GM12874 (cell line): ENCODE data around the gene HOXA9.

ENCODE experiments used
- CTCF ChIP-seq: IDR thresholded peaks from 2 replicates; pipeline ENCODE4 v1.5.1; 2011; ENCODE audit warnings: low read depth, mild to moderate bottlenecking, control low read depth, low read length, moderate library complexity; ENCODE audit not compliant: insufficient read depth

HOXA9 gene

GRCh38 chr7:27116962-27117886, 48.1 kb downstream of the HOXA9 start:
- TF ChIP-seq CTCF = no peak

- no peak for TF ChIP-seq CTCF
Observed at GRCh38 chr7:27116031-27116961, 49.0 kb downstream of the HOXA9 start.

- TF ChIP-seq CTCF = no peak
Observed at GRCh38 chr7:27115221-27116026, 49.9 kb downstream of the HOXA9 start.

DNA sequence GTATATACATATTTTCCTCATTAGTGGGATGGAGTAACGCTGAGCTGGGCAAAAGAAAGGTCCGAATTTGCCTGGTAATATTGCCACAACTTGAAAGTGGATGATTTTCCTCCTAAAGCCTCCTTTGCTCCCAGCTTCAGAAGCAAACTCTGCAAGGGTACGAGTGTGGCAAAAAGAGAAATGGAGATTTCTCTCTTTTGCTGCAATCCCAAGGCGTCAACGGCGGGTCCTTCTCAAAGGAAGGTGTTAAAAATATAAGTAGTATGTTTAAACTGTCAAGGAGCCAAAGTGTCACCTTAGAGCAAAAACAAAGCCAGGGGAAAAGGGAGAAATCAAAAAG, 50.5 kb downstream of the HOXA9 start:
- TF ChIP-seq CTCF = no peak

DNA sequence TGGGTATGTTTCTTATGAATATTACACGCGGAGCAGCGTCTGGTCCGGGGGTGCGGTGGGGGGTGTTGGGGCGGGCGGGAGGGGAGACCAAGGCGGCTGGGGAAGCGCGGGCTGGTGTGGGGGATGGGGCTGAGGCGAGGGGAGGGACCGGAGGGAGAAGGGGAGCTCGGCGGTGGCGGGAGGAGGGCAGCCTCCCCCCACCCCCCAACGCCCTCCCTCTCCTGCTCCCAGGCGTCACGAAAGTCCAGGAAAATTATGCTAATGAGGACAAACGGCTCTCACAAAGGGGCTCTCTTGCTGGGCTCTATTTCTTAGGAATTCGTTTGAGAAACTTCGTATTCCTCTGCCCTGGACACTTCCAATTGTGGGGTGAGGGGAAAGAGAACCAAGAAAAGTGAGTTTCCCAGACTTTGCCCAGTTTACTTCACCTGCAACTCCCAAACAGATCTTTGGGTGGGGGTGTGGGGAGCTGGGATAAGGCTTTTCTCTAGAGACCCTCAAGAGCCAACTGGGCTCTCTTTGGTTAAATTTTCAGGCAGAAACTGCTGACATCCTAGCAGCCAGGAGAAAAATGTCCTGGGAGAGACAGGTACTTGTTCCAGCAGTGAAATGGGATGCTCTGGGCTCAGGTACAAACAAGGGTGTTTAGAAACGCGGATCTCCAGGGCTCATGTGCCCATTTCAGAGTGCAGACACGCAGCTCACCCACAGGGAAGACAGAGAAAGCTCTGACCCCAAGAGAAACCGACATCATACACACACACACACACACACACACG, 51.2 kb downstream of the HOXA9 start:
- TF ChIP-seq CTCF = no peak

DNA sequence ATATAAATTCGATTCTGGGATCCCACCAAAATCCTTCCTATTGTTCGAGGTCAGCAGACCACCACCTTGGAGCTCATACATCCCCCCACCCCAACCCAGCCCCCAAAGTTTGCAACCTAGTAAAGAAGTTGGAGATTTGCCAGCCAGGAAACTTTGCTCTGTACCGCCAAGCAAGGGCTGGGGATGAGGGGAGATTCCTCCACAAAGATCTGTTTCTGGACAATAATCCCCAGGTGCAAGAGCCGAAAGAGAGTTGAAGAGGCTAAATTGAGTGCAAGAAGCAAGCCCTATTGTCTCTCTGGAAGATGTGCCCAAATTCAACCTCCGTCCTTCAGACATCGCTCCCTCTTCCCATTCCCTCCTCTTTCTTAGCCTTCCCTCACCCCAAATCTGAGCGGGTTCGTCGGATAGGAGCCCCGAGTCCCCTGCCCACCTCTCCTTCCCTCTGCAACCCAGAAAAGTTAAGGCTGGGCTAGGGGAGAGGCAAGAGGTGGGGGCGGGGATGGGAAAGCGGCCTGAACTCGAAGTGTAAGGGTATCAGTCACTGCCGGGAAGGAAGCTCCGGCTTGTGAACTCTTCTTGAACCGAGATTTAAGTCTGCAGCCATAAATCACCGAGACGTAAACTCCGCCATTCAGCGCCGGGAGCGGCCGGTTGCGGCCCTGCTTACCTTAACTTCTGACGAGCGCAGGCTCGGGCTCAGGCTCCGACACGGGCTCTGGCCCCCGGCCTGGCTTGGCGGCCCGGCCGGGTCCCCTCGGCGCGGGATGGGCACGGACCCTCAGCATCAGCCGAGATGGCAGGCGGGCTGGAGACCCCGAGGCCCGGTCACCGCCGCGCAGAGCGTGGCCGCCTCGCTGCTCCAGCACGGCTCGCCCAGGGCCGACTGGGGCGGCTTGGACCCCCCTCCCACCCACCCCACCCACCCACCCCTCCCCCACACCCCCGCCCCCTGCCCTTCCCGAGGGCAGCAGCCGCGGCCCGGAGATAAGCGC, 52.1 kb downstream of the HOXA9 start:
- TF ChIP-seq CTCF = no peak
